Erythroblast (primary cell): Measurements from ENCODE around the gene TNFRSF21.

Source experiments
- GATA1 ChIP-seq: IDR thresholded peaks from 2 replicates; pipeline ENCODE4 v1.6.1; 2011; ENCODE audit warnings: low read depth, mild to moderate bottlenecking, control low read depth, low read length, moderate library complexity
- POLR2A ChIP-seq: IDR thresholded peaks from 2 replicates; pipeline ENCODE4 v1.6.1; 2011; ENCODE audit warnings: mild to moderate bottlenecking, low read length

DNA sequence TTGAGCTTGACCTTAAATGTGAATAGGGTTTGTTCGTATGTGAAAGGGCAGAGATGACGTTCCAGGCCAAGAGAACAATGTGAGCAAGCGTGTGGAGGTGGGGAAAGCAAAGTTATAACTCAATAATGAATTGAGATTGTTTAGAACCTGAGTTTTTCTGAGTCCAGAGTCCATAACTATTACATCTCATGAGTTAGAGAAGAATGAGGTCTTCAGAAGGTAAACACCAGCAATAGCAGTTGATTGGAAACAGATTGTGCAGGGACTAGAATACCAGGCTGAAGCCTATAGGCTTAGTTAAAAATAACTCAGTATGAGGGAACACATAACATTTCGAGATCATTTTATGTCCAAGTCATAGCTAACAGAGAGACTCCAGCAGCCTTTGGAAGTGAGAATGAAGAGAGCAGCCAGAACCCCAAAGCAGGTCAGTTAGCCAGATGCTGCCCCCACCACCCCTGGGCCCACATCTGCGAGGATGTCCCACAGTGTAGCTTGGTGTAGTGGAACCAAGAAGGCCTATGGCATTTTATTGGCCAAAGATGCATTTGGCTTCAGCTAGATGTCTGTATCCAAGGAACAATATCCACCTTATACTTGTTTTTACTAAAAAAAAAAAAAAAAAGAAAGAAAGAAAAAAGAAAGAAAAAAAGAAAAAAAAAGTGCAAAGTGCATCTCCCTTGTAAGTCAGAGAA, 121.7 kb downstream of the TNFRSF21 start:
- TF ChIP-seq POLR2A (no peak), GATA1 (no peak)
